KMS-11 (cell line): ENCODE results near the gene NELL2.

ENCODE experiments used
- H2AFZ ChIP-seq: fragments of 200-600 bp; sonication (generic); 2 replicates; pipeline ENCODE4 v1.6.1; 2016; ENCODE audit warnings: antibody characterized with exemption, mixed run types, low read depth
- H3K27ac ChIP-seq: fragments of 200-600 bp; sonication (generic); 2 replicates; pipeline ENCODE4 v1.6.1; 2016; ENCODE audit warnings: mild to moderate bottlenecking, mixed run types
- H3K27me3 ChIP-seq: fragments of 200-600 bp; sonication (generic); 2 replicates; pipeline ENCODE4 v1.6.1; 2017; ENCODE audit warnings: mild to moderate bottlenecking, low read depth, mixed run types, moderate library complexity; ENCODE audit not compliant: insufficient read depth
- H3K36me3 ChIP-seq: fragments of 200-600 bp; sonication (generic); 2 replicates; pipeline ENCODE4 v1.6.1; 2017; ENCODE audit warnings: mild to moderate bottlenecking, mixed run types; ENCODE audit not compliant: insufficient read depth
- H3K4me1 ChIP-seq: fragments of 200-600 bp; sonication (generic); 2 replicates; pipeline ENCODE4 v1.6.1; 2016; ENCODE audit warnings: mild to moderate bottlenecking, low read depth, mixed run types; ENCODE audit not compliant: poor library complexity, severe bottlenecking
- H3K4me2 ChIP-seq: fragments of 200-600 bp; sonication (generic); 2 replicates; pipeline ENCODE4 v1.7.0; 2016; ENCODE audit warnings: mild to moderate bottlenecking, mixed run types
- H3K4me3 ChIP-seq: fragments of 200-600 bp; sonication (generic); IDR thresholded peaks from 2 replicates; pipeline ENCODE4 v1.6.1; 2017; ENCODE audit warnings: low read depth, low read length, mixed read lengths; ENCODE audit not compliant: insufficient read depth
- H3K79me2 ChIP-seq: fragments of 200-600 bp; sonication (generic); 2 replicates; pipeline ENCODE4 v1.6.1; 2016; ENCODE audit warnings: low read depth, mixed run types; ENCODE audit not compliant: insufficient read depth
- H3K9ac ChIP-seq: fragments of 200-600 bp; sonication (generic); 2 replicates; pipeline ENCODE4 v1.6.1; 2016; ENCODE audit warnings: mild to moderate bottlenecking, mixed run types
- H4K20me1 ChIP-seq: fragments of 200-600 bp; sonication (generic); 2 replicates; pipeline ENCODE4 v1.6.1; 2016; ENCODE audit warnings: mild to moderate bottlenecking, mixed run types; ENCODE audit not compliant: insufficient read depth
- TF ChIP-seq, protein P1 (sequence below): fragments of 200-600 bp; sonication (generic); conservative IDR thresholded peaks from 2 replicates; pipeline ENCODE4 v1.6.1; 2017; ENCODE audit warnings: low read depth, mild to moderate bottlenecking, antibody characterized with exemption, low read length, moderate library complexity, mixed read lengths

Gene NELL2

DNA sequence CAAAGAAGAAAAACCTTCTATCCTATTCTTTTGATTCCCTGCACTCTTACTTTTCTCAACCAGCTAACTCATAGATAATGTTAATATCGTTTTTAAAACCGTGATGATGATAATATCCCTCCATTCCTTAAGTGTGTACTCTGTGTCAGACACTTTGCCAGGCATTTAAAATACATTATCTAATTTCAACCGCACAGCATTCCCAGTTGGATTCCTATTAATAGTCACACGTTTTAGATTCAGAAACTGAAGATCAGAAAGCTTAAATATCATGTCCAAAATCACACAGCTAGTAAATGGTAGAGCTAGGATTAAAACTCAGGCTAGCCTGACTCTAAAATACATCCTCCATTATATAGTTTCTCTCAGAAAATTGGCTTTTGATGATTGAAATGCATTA is 366.0 kb downstream of the NELL2 start:
- Histone ChIP-seq H3K27me3 (no peaks in the 10 kb centered on the region), H3K4me2 (no peak overlapping the region), H2AFZ (no peak overlapping the region), H3K4me1 (no peaks in the 10 kb centered on the region), H3K36me3 (no peaks in the 10 kb centered on the region), H3K27ac (no peak overlapping the region), H3K4me3 (no peak overlapping the region), H3K9ac (no peak overlapping the region), H3K79me2 (no peaks in the 10 kb centered on the region), H4K20me1 (no peaks in the 10 kb centered on the region)
- TF ChIP-seq, protein P1, sequence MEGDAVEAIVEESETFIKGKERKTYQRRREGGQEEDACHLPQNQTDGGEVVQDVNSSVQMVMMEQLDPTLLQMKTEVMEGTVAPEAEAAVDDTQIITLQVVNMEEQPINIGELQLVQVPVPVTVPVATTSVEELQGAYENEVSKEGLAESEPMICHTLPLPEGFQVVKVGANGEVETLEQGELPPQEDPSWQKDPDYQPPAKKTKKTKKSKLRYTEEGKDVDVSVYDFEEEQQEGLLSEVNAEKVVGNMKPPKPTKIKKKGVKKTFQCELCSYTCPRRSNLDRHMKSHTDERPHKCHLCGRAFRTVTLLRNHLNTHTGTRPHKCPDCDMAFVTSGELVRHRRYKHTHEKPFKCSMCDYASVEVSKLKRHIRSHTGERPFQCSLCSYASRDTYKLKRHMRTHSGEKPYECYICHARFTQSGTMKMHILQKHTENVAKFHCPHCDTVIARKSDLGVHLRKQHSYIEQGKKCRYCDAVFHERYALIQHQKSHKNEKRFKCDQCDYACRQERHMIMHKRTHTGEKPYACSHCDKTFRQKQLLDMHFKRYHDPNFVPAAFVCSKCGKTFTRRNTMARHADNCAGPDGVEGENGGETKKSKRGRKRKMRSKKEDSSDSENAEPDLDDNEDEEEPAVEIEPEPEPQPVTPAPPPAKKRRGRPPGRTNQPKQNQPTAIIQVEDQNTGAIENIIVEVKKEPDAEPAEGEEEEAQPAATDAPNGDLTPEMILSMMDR: no peak

- no peak overlapping the region for H3K4me2 ChIP-seq
- no peaks in the 10 kb centered on the region for H3K36me3 ChIP-seq
- H3K27me3 ChIP-seq: no peaks in the 10 kb centered on the region
- no peak overlapping the region for H3K9ac ChIP-seq
- no peaks in the 10 kb centered on the region for H3K4me1 ChIP-seq
- no peak overlapping the region for H3K27ac ChIP-seq
- TF ChIP-seq, protein P1: no peak
- no peaks in the 10 kb centered on the region for H3K79me2 ChIP-seq
- H3K4me3 ChIP-seq: no peak overlapping the region
- no peak overlapping the region for H2AFZ ChIP-seq
- no peaks in the 10 kb centered on the region for H4K20me1 ChIP-seq
Measured at GRCh38 chr12:44509471-44509870, 366.6 kb downstream of the NELL2 start.

- Histone ChIP-seq H4K20me1 (no peaks in the 10 kb centered on the region), H3K4me3 (no peak overlapping the region), H3K27ac (no peak overlapping the region), H3K4me2 (no peak overlapping the region), H3K79me2 (no peaks in the 10 kb centered on the region), H3K9ac (no peak overlapping the region), H3K27me3 (no peaks in the 10 kb centered on the region), H3K4me1 (no peaks in the 10 kb centered on the region), H2AFZ (no peak overlapping the region), H3K36me3 (no peaks in the 10 kb centered on the region)
- TF ChIP-seq, protein P1: no peak
Measured at GRCh38 chr12:44507461-44507860, 368.7 kb downstream of the NELL2 start.

- Histone ChIP-seq H2AFZ (no peak overlapping the region), H4K20me1 (no peaks in the 10 kb centered on the region), H3K4me3 (no peak overlapping the region), H3K4me2 (no peak overlapping the region), H3K27me3 (no peaks in the 10 kb centered on the region), H3K79me2 (no peaks in the 10 kb centered on the region), H3K9ac (no peak overlapping the region), H3K4me1 (no peaks in the 10 kb centered on the region), H3K27ac (no peak overlapping the region), H3K36me3 (no peaks in the 10 kb centered on the region)
- TF ChIP-seq, protein P1: no peak
Measured at GRCh38 chr12:44504799-44505198, 371.3 kb downstream of the NELL2 start.
